Activated CD8-positive, alpha-beta T cell treated with anti-CD3 and anti-CD28 coated beads for 36 hours (primary cell): Measurements from ENCODE around the gene NEK9. TPM values are rescaled to one million over a fixed set of nuclear protein-coding genes. Genes with fewer than 3 reads are reported as not detected.

Source experiments
- ATAC-seq: fragments of 200-7000 bp; cut with Tn5 transposase; one replicate; pipeline ENCODE4 v1.10.0; 2021; ENCODE audit warnings: mild to moderate bottlenecking, moderate library complexity
- CTCF ChIA-PET: fragments of 350-600 bp; sonication (Branson Sonifier 250); formaldehyde crosslinking; loops from one replicate; lab custom pipeline; 2021; ENCODE audit warnings: antibody characterized with exemption; lab: Charles Lee
- POLR2A ChIA-PET: fragments of 350-600 bp; sonication (Branson Sonifier 250); formaldehyde crosslinking; loops from one replicate; lab custom pipeline; 2021; ENCODE audit warnings: antibody characterized with exemption; lab: Charles Lee
- DNase-seq: peaks from one replicate; pipeline ENCODE4 v3.0.0-alpha.2; 2020
- H3K27ac Mint-ChIP-seq: one replicate; pipeline ENCODE4 v1.8.0; 2021; ENCODE audit warnings: mild to moderate bottlenecking, mixed read lengths
- H3K27me3 Mint-ChIP-seq: one replicate; pipeline ENCODE4 v1.8.0; 2021; ENCODE audit warnings: mixed read lengths
- H3K36me3 Mint-ChIP-seq: one replicate; pipeline ENCODE4 v1.8.0; 2021; ENCODE audit warnings: low read depth, mixed read lengths
- H3K4me1 Mint-ChIP-seq: one replicate; pipeline ENCODE4 v1.8.0; 2021; ENCODE audit warnings: low read depth, mixed read lengths
- H3K4me3 Mint-ChIP-seq: one replicate; pipeline ENCODE4 v1.8.0; 2021; ENCODE audit warnings: mild to moderate bottlenecking, moderate library complexity, mixed read lengths
- H3K9me3 Mint-ChIP-seq: one replicate; pipeline ENCODE4 v1.8.0; 2021; ENCODE audit warnings: mixed read lengths
- CTCF ChIP-seq: fragments of 200-600 bp; IDR thresholded peaks from one replicate; pipeline ENCODE4 v1.8.0; 2022; ENCODE audit warnings: antibody characterized with exemption, mild to moderate bottlenecking
- intact Hi-C: fragments of 100-400 bp; cut with micrococcal nuclease; formaldehyde crosslinking; loops from one replicate; pipeline ENCODE4 v1.10.0; 2022
- total RNA-seq, 2 experiments: library from RNA; stranded (reverse); gene quantifications; one replicate each; pipeline ENCODE4 v1.2.3, GENCODE V29; 2021

The NEK9 gene
- total RNA-seq, 2 experiments from 2014 or later: 54.9 to 59.5 TPM

GRCh38 chr14:75142494-75142893, 15.6 kb upstream of the NEK9 start:
- Mint-ChIP-seq H3K36me3 (peaks cover 37% of the 10 kb centered on the region), H3K4me3 (no peak overlapping the region), H3K4me1 (peaks cover 70% of the 10 kb centered on the region), H3K27ac (peak overlapping the region; percentile 2), H3K27me3 (no peaks in the 10 kb centered on the region), H3K9me3 (no peaks in the 10 kb centered on the region)
- intact Hi-C loops: no loop called here
- no peak for ATAC-seq
- no peak for DNase-seq
- no peak for TF ChIP-seq CTCF
- ChIA-PET POLR2A (interaction anchor here (0.6 kb wide), 1 partner anchor 220 kb away, joined by 5 read pairs; the partner anchor contains the start of gene RPS6KL1), CTCF (interaction anchor here (1.0 to 14.6 kb wide), 5 partner anchors 10 to 159 kb away, joined by 3 to 268 read pairs (median 5); no protein-coding TSS in a partner anchor)

- intact Hi-C loops: no loop called here
- H3K36me3 Mint-ChIP-seq: peaks cover 34% of the 10 kb centered on the region
- ATAC-seq (peak; percentile 67), DNase-seq (peak; percentile 33)
- peak overlapping the region; percentile 22 for H3K27ac Mint-ChIP-seq
- CTCF ChIA-PET: interaction anchor here (1.0 to 14.6 kb wide), 7 partner anchors 13 to 160 kb away, joined by 3 to 268 read pairs (median 4); no protein-coding TSS in a partner anchor
- peaks cover 67% of the 10 kb centered on the region for H3K4me1 Mint-ChIP-seq
- H3K4me3 Mint-ChIP-seq: no peak overlapping the region
- peak; percentile 54 for TF ChIP-seq CTCF
- H3K9me3 Mint-ChIP-seq: no peaks in the 10 kb centered on the region
- H3K27me3 Mint-ChIP-seq: no peaks in the 10 kb centered on the region
- POLR2A ChIA-PET: interaction anchor here (0.6 kb wide), 1 partner anchor 219 kb away, joined by 5 read pairs; the partner anchor contains the start of gene RPS6KL1
These were observed 15.1 kb upstream of the NEK9 start for GRCh38 chr14:75141967-75142366.

GRCh38 chr14:75141062-75141461, 14.2 kb upstream of the NEK9 start:
- Mint-ChIP-seq H3K9me3 (no peaks in the 10 kb centered on the region), H3K4me3 (no peak overlapping the region), H3K27ac (peak overlapping the region; percentile 17), H3K27me3 (no peaks in the 10 kb centered on the region), H3K36me3 (peaks cover 26% of the 10 kb centered on the region), H3K4me1 (peaks cover 58% of the 10 kb centered on the region)
- DNase-seq (no peak), ATAC-seq (no peak)
- intact Hi-C loops: no loop called here
- ChIA-PET CTCF (interaction anchor here (0.6 to 14.6 kb wide), 15 partner anchors 9 to 348 kb away, joined by 3 to 268 read pairs (median 4); no protein-coding TSS in a partner anchor), POLR2A (interaction anchor here (0.7 to 1.0 kb wide), 2 partner anchors 154 to 161 kb away, joined by 3 read pairs; no protein-coding TSS in a partner anchor)
- no peak for TF ChIP-seq CTCF

- Mint-ChIP-seq H3K27ac (no peak overlapping the region), H3K4me3 (no peak overlapping the region), H3K36me3 (peaks cover 26% of the 10 kb centered on the region), H3K4me1 (peaks cover 57% of the 10 kb centered on the region), H3K9me3 (no peaks in the 10 kb centered on the region), H3K27me3 (no peaks in the 10 kb centered on the region)
- DNase-seq (no peak), ATAC-seq (no peak)
- no peak for TF ChIP-seq CTCF
- CTCF ChIA-PET: interaction anchor here (0.6 to 14.6 kb wide), 13 partner anchors 9 to 348 kb away, joined by 3 to 268 read pairs (median 4); no protein-coding TSS in a partner anchor
- POLR2A ChIA-PET: interaction anchor here (1.0 kb wide), 1 partner anchor 161 kb away, joined by 3 read pairs; no protein-coding TSS in a partner anchor
- intact Hi-C loops: no loop called here
These were observed 13.8 kb upstream of the NEK9 start for GRCh38 chr14:75140620-75141019.

- Mint-ChIP-seq H3K4me3 (no peak overlapping the region), H3K27me3 (no peaks in the 10 kb centered on the region), H3K4me1 (peaks cover 46% of the 10 kb centered on the region), H3K36me3 (peaks cover 26% of the 10 kb centered on the region), H3K27ac (peak overlapping the region; percentile 14), H3K9me3 (no peaks in the 10 kb centered on the region)
- no peak for DNase-seq
- intact Hi-C loops: no loop called here
- CTCF ChIA-PET: interaction anchor here (0.5 to 14.6 kb wide), 5 partner anchors 15 to 278 kb away, joined by 3 to 268 read pairs (median 3); no protein-coding TSS in a partner anchor
- no peak for ATAC-seq
- TF ChIP-seq CTCF: no peak
- POLR2A ChIA-PET: interaction anchor here (0.6 to 2.1 kb wide), 2 partner anchors 13 to 1576 kb away, joined by 3 to 8 read pairs; partner anchors contain the start of gene NEK9
These were observed 12.3 kb upstream of the NEK9 start for GRCh38 chr14:75139185-75139584.
